ENCODE measurements around the gene PTCHD1.

- no peak for TF ChIP-seq MXI1 (IDR thresholded peaks at IDR 0.05; ENCODE audit: low read depth, low read length)
- no peak for TF ChIP-seq CTCF (IDR thresholded peaks at IDR 0.05 in 2 of 3, conservative IDR thresholded peaks at IDR 0.05 in 1 of 3; ENCODE audit: control insufficient read depth in 2 of 3, extremely low read depth in 1 of 3, insufficient read depth in 1 of 3, low read depth in 3 of 3, low read length in 3 of 3)
- TF ChIP-seq EZH2 (IDR thresholded peaks at IDR 0.05; ENCODE audit: borderline replicate concordance, control insufficient read depth, low read depth, low read length) = no peak
- no peak for TF ChIP-seq RAD21 (IDR thresholded peaks at IDR 0.05; ENCODE audit: insufficient read depth, low read depth, low read length)
Measured at GRCh38 chrX:23344238-23344903, 9.7 kb downstream of the PTCHD1 start.

Measured in GM12878 (cell line).